Liver (tissue), 9 donors: ENCODE data around the gene ABCC8. TPM values are rescaled to one million over a fixed set of nuclear protein-coding genes. Genes with fewer than 3 reads are reported as not detected.

ENCODE experiments used
- DNase-seq: peaks from one replicate; pipeline ENCODE4 v3.0.0-alpha.2; 2017; ENCODE audit warnings: low spot score
- H3K27ac ChIP-seq, 2 donors: one replicate each; pipeline ENCODE4 v1.7.0; 2013; ENCODE audit warnings: inconsistent platforms in 2 of 2, low read length in 2 of 2, control low read depth in 1 of 2, low read depth in 1 of 2, mild to moderate bottlenecking in 1 of 2
- H3K27me3 ChIP-seq, 4 donors: one replicate each; pipeline versions ENCODE4 v1.6.1 to v1.7.0; 2013; ENCODE audit warnings: low read length in 3 of 4, inconsistent platforms in 1 of 4, mild to moderate bottlenecking in 1 of 4, moderate library complexity in 1 of 4; ENCODE audit not compliant: control insufficient read depth in 4 of 4, insufficient read depth in 4 of 4
- H3K36me3 ChIP-seq, 4 donors: one replicate each; pipeline versions ENCODE4 v1.6.1 to v1.7.0; 2013; ENCODE audit warnings: low read length in 3 of 4, mild to moderate bottlenecking in 3 of 4, low read depth in 1 of 4, moderate library complexity in 1 of 4; ENCODE audit not compliant: control insufficient read depth in 4 of 4, insufficient read depth in 3 of 4
- H3K4me1 ChIP-seq, 4 donors: one replicate each; pipeline versions ENCODE4 v1.6.1 to v1.7.0; 2013; ENCODE audit warnings: low read length in 3 of 4, mild to moderate bottlenecking in 3 of 4, moderate library complexity in 1 of 4; ENCODE audit not compliant: control insufficient read depth in 4 of 4, insufficient read depth in 4 of 4
- H3K4me3 ChIP-seq, 3 donors: one replicate each; pipeline versions ENCODE4 v1.6.1 to v1.7.0; 2013; ENCODE audit warnings: low read length in 3 of 3, control low read depth in 1 of 3, low read depth in 1 of 3, mild to moderate bottlenecking in 1 of 3
- H3K9ac ChIP-seq, 2 donors: one replicate each; pipeline ENCODE4 v1.7.0; 2013; ENCODE audit warnings: low read length in 2 of 2, mild to moderate bottlenecking in 2 of 2, moderate library complexity in 2 of 2, control low read depth in 1 of 2, low read depth in 1 of 2
- H3K9me3 ChIP-seq, 4 donors: one replicate each; pipeline versions ENCODE4 v1.6.1 to v1.7.0; 2013; ENCODE audit warnings: low read length in 3 of 4; ENCODE audit not compliant: control insufficient read depth in 4 of 4
- ATF3 ChIP-seq: IDR thresholded peaks from 2 replicates; pipeline ENCODE4 v1.6.1; 2016; ENCODE audit warnings: antibody characterized with exemption
- EGR1 ChIP-seq, 2 donors: IDR thresholded peaks; 2 replicates each; pipeline ENCODE4 v1.6.1; 2016 to 2018; ENCODE audit warnings: antibody characterized with exemption in 2 of 2, low read depth in 2 of 2
- FOXA1 ChIP-seq: IDR thresholded peaks from 2 replicates; pipeline ENCODE4 v1.6.1; 2016; ENCODE audit warnings: antibody characterized with exemption
- FOXA2 ChIP-seq: IDR thresholded peaks from 2 replicates; pipeline ENCODE4 v1.6.1; 2016; ENCODE audit warnings: antibody characterized with exemption
- GABPA ChIP-seq, 2 donors: IDR thresholded peaks in 1 of 2; conservative IDR thresholded peaks in 1 of 2; 2 replicates each; pipeline ENCODE4 v1.6.1; 2016; ENCODE audit warnings: antibody characterized with exemption in 2 of 2, mild to moderate bottlenecking in 1 of 2, moderate library complexity in 1 of 2
- HNF4A ChIP-seq, 2 donors: conservative IDR thresholded peaks; 2 replicates each; pipeline ENCODE4 v1.6.1; 2016; ENCODE audit warnings: antibody characterized with exemption in 2 of 2, mild to moderate bottlenecking in 2 of 2
- HNF4G ChIP-seq: IDR thresholded peaks from 2 replicates; pipeline ENCODE4 v1.6.1; 2016; ENCODE audit warnings: antibody characterized with exemption
- JUND ChIP-seq, 2 donors: IDR thresholded peaks; 2 replicates each; pipeline ENCODE4 v1.6.1; 2016; ENCODE audit warnings: antibody characterized with exemption in 2 of 2
- MAX ChIP-seq: IDR thresholded peaks from 2 replicates; pipeline ENCODE4 v1.6.1; 2016; ENCODE audit warnings: antibody characterized with exemption
- RAD21 ChIP-seq, 2 donors: IDR thresholded peaks; 2 replicates each; pipeline ENCODE4 v1.6.1; 2016; ENCODE audit warnings: antibody characterized with exemption in 2 of 2, mild to moderate bottlenecking in 2 of 2
- RXRA ChIP-seq, 2 donors: IDR thresholded peaks; 2 replicates each; pipeline ENCODE4 v1.6.1; 2017 to 2018; ENCODE audit warnings: antibody characterized with exemption in 2 of 2, mild to moderate bottlenecking in 1 of 2
- TAF1 ChIP-seq: conservative IDR thresholded peaks from 2 replicates; pipeline ENCODE4 v1.6.1; 2016; ENCODE audit warnings: antibody characterized with exemption, mild to moderate bottlenecking
- YY1 ChIP-seq: IDR thresholded peaks from 2 replicates; pipeline ENCODE4 v1.6.1; 2016; ENCODE audit warnings: antibody characterized with exemption, mild to moderate bottlenecking
- ZBTB33 ChIP-seq: IDR thresholded peaks from 2 replicates; pipeline ENCODE4 v1.6.1; 2016; ENCODE audit warnings: antibody characterized with exemption
- WGBS: extraction: QIAGEN DNeasy Blood & Tissue Kit; methylation state at CpG from one replicate; pipeline ENCODE4 v1.1.7; 2013; 5-methylcytosine and 5-hydroxymethylcytosine counted together
- polyA plus RNA-seq, 2 donors: library from polyadenylated mRNA; stranded (reverse) in 1 of 2; unstranded in 1 of 2; fragments of 200-250 nt in 1 of 2; fragments of >200 nt in 1 of 2; fragmentation: Nextera tagmentation in 1 of 2; extraction: Ambion mirVana in 1 of 2; gene quantifications; one replicate each; pipeline versions ENCODE4 v1.2.1 to v1.2.3, GENCODE V29; 2013 to 2015
- total RNA-seq, 2 donors: library from RNA; depleted of rRNA; stranded (reverse); fragments of >200 nt; gene quantifications; one replicate each; pipeline ENCODE4 v1.2.3, GENCODE V29; 2014
- TF ChIP-seq, protein P1 (sequence below): IDR thresholded peaks from 2 replicates; pipeline ENCODE4 v1.6.1; 2016; ENCODE audit warnings: antibody characterized with exemption, mild to moderate bottlenecking
- donor health status: healthy.
- donor health status: healthy.
- donor health status: healthy.
- donor health status: healthy.
- donor health status: healthy.

ABCC8 gene
- total and polyA plus RNA-seq, 4 donors = 0.16 to 0.25 TPM; not detected in 2

DNA sequence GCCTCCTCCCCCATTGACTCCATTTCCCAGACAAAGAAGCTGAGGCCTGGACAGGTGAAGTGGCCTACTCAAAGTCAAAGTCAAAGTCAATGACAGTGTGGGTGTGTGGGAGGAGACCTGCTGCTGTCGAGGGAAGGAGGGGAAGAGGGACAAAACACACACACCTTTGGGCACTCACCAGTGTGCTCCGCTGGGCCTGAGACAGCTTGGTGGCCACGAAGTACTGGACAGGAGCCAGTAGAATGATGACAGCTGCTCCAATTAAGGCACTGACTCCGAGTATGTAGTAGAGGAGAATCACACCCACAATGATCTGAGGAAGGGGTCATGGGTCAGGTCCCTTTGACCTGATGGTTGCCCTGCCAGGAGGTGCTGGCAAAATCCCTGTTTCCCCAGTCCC lies 33.6 kb downstream of the ABCC8 start:
- no peaks in the 10 kb centered on the region for H3K4me1 ChIP-seq
- H3K27ac ChIP-seq = no peak overlapping the region
- TF ChIP-seq YY1 = no peak
- no peak for TF ChIP-seq ZBTB33
- no peak for TF ChIP-seq TAF1
- no peak for TF ChIP-seq JUND (IDR thresholded peaks at IDR 0.05)
- TF ChIP-seq GABPA (IDR thresholded peaks at IDR 0.05 in 1 of 2, conservative IDR thresholded peaks at IDR 0.05 in 1 of 2) = no peak
- TF ChIP-seq RAD21 (IDR thresholded peaks at IDR 0.05) = no peak
- TF ChIP-seq, protein P1, sequence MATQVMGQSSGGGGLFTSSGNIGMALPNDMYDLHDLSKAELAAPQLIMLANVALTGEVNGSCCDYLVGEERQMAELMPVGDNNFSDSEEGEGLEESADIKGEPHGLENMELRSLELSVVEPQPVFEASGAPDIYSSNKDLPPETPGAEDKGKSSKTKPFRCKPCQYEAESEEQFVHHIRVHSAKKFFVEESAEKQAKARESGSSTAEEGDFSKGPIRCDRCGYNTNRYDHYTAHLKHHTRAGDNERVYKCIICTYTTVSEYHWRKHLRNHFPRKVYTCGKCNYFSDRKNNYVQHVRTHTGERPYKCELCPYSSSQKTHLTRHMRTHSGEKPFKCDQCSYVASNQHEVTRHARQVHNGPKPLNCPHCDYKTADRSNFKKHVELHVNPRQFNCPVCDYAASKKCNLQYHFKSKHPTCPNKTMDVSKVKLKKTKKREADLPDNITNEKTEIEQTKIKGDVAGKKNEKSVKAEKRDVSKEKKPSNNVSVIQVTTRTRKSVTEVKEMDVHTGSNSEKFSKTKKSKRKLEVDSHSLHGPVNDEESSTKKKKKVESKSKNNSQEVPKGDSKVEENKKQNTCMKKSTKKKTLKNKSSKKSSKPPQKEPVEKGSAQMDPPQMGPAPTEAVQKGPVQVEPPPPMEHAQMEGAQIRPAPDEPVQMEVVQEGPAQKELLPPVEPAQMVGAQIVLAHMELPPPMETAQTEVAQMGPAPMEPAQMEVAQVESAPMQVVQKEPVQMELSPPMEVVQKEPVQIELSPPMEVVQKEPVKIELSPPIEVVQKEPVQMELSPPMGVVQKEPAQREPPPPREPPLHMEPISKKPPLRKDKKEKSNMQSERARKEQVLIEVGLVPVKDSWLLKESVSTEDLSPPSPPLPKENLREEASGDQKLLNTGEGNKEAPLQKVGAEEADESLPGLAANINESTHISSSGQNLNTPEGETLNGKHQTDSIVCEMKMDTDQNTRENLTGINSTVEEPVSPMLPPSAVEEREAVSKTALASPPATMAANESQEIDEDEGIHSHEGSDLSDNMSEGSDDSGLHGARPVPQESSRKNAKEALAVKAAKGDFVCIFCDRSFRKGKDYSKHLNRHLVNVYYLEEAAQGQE = no peak
- TF ChIP-seq EGR1 (IDR thresholded peaks at IDR 0.05; ENCODE audit: low read depth in 2 of 2) = no peak
- no peak for TF ChIP-seq FOXA2
- no peak for TF ChIP-seq FOXA1
- TF ChIP-seq ATF3 = no peak
- DNase-seq = no peak
- no peak overlapping the region for H3K4me3 ChIP-seq
- 70% methylated on average over 4 of the region's 4 CpGs for WGBS
- no peaks in the 10 kb centered on the region for H3K36me3 ChIP-seq
- no peak overlapping the region for H3K9ac ChIP-seq
- H3K9me3 ChIP-seq = no peaks in the 10 kb centered on the region
- no peaks in the 10 kb centered on the region for H3K27me3 ChIP-seq

- Histone ChIP-seq H3K36me3 (no peaks in the 10 kb centered on the region), H3K4me3 (no peak overlapping the region), H3K4me1 (no peaks in the 10 kb centered on the region), H3K27me3 (no peaks in the 10 kb centered on the region), H3K9me3 (no peaks in the 10 kb centered on the region), H3K9ac (no peak overlapping the region), H3K27ac (no peak overlapping the region)
- 20% methylated on average over 9 of the region's 9 CpGs for WGBS
- DNase-seq = no peak
- no peak for TF ChIP-seq EGR1 (IDR thresholded peaks at IDR 0.05; ENCODE audit: low read depth in 2 of 2)
- no peak for TF ChIP-seq RXRA (IDR thresholded peaks at IDR 0.05)
- TF ChIP-seq MAX = no peak
- TF ChIP-seq HNF4A (conservative IDR thresholded peaks at IDR 0.05) = no peak
- TF ChIP-seq ZBTB33 = no peak
- TF ChIP-seq FOXA1 = no peak
- no peak for TF ChIP-seq JUND (IDR thresholded peaks at IDR 0.05)
- no peak for TF ChIP-seq HNF4G
- TF ChIP-seq TAF1 = no peak
Observed at GRCh38 chr11:17439316-17439782, 37.3 kb downstream of the ABCC8 start.
